Neural progenitor cell (in vitro differentiated cells): ENCODE results near the gene FKRP.

ENCODE experiments used
- EZH2 ChIP-seq: fragments of 200-600 bp; sonication (generic); IDR thresholded peaks from 2 replicates; pipeline ENCODE4 v1.6.1; 2017; ENCODE audit warnings: antibody characterized with exemption, mild to moderate bottlenecking, moderate library complexity
- EZH2phosphoT487 ChIP-seq: fragments of 200-600 bp; sonication (generic); IDR thresholded peaks from 2 replicates; pipeline ENCODE4 v1.6.1; 2017; ENCODE audit warnings: antibody characterized with exemption
- TF ChIP-seq, protein P1 (sequence below): fragments of 200-600 bp; sonication (generic); IDR thresholded peaks from 2 replicates; pipeline ENCODE4 v1.5.1; 2017; ENCODE audit warnings: antibody characterized with exemption, mild to moderate bottlenecking

DNA sequence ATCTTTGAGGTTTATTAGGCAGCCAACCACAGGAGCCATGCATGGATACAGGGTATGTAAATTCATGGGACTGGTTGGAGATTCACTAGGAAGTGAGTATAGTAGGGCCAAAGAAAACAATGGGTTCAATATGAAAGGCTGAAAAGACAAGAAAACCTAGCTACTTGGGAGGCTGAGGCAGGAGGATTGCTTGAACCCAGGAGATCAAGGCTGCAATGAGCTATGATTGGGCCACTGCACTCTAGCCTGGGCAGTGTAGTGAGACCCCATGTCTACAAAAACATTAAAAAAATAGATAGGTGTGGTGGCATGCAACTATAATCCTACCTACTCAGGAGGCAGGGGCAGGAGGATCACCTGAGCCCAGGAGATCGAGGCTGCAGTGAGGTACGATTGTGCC, 52.9 kb downstream of the FKRP start:
- TF ChIP-seq EZH2phosphoT487 = no peak
- TF ChIP-seq, protein P1, sequence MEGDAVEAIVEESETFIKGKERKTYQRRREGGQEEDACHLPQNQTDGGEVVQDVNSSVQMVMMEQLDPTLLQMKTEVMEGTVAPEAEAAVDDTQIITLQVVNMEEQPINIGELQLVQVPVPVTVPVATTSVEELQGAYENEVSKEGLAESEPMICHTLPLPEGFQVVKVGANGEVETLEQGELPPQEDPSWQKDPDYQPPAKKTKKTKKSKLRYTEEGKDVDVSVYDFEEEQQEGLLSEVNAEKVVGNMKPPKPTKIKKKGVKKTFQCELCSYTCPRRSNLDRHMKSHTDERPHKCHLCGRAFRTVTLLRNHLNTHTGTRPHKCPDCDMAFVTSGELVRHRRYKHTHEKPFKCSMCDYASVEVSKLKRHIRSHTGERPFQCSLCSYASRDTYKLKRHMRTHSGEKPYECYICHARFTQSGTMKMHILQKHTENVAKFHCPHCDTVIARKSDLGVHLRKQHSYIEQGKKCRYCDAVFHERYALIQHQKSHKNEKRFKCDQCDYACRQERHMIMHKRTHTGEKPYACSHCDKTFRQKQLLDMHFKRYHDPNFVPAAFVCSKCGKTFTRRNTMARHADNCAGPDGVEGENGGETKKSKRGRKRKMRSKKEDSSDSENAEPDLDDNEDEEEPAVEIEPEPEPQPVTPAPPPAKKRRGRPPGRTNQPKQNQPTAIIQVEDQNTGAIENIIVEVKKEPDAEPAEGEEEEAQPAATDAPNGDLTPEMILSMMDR = no peak
- TF ChIP-seq EZH2 = no peak
